ENCODE data around the gene TUBB2A. TPM values are rescaled to one million over a fixed set of nuclear protein-coding genes. Genes with fewer than 3 reads are reported as not detected.
"Not testable (repeated sequence)": the region's sequence is repeated elsewhere in the genome, so short reads cannot be mapped to it uniquely, and the experiment has no call there.

The TUBB2A gene
- total RNA-seq, 4 donors from 2014 or later, result 90.1 to 181 (median 146) TPM

GRCh38 chr6:3202999-3203696, 45.8 kb upstream of the TUBB2A start:
- no peak for DNase-seq (ENCODE audit: extremely low spot score)
- 84% methylated on average over 7 of the region's 7 CpGs for WGBS
- no peak for TF ChIP-seq CTCF (IDR thresholded peaks at IDR 0.05)
- TF ChIP-seq POLR2AphosphoS5 (IDR thresholded peaks at IDR 0.05), result no peak
- Histone ChIP-seq H3K4me1 (peaks cover 0 to 6% (median 3%) of the 10 kb centered on the region in 4 donors), H3K4me3 (no peak overlapping the region), H3K9me3 (no peaks in the 10 kb centered on the region), H3K27ac (replicated peaks in 1 of 4) (no peak overlapping the region), H3K36me3 (no peaks in the 10 kb centered on the region), H3K27me3 (no peaks in the 10 kb centered on the region)
- intact Hi-C loops (cut with DNase I), result no loop called here

GRCh38 chr6:3201388-3201787, 44.0 kb upstream of the TUBB2A start:
- intact Hi-C loops (cut with DNase I), result no loop called here
- TF ChIP-seq CTCF (IDR thresholded peaks at IDR 0.05) (no peak), POLR2A (IDR thresholded peaks at IDR 0.05; ENCODE audit: low read depth) (no peak), EP300 (IDR thresholded peaks at IDR 0.05) (no peak), POLR2AphosphoS5 (IDR thresholded peaks at IDR 0.05) (no peak)
- no peak overlapping the region for H3K4me3 ChIP-seq
- H3K4me1 ChIP-seq, result no peaks in the 10 kb centered on the region
- no peaks in the 10 kb centered on the region for H3K36me3 ChIP-seq
- H3K27me3 ChIP-seq, result no peaks in the 10 kb centered on the region
- no peak overlapping the region for H3K27ac ChIP-seq (replicated peaks in 1 of 4)
- DNase-seq (ENCODE audit: extremely low spot score), result no peak
- H3K9me3 ChIP-seq, result no peaks in the 10 kb centered on the region
- WGBS, result 87% methylated on average over 2 of the region's 2 CpGs

GRCh38 chr6:3200682-3201081, 43.3 kb upstream of the TUBB2A start:
- no peaks in the 10 kb centered on the region for H3K4me1 ChIP-seq
- H3K27me3 ChIP-seq, result no peaks in the 10 kb centered on the region
- DNase-seq (ENCODE audit: extremely low spot score), result no peak
- no peaks in the 10 kb centered on the region for H3K36me3 ChIP-seq
- H3K9me3 ChIP-seq, result no peaks in the 10 kb centered on the region
- H3K27ac ChIP-seq (replicated peaks in 1 of 4), result no peak overlapping the region
- intact Hi-C loops (cut with DNase I), result no loop called here
- no peak overlapping the region for H3K4me3 ChIP-seq
- TF ChIP-seq POLR2AphosphoS5 (IDR thresholded peaks at IDR 0.05) (no peak), POLR2A (IDR thresholded peaks at IDR 0.05; ENCODE audit: low read depth) (no peak), CTCF (IDR thresholded peaks at IDR 0.05) (no peak)

- WGBS, result 79% methylated on average over 5 of the region's 5 CpGs
- Histone ChIP-seq H3K27ac (replicated peaks in 1 of 4) (no peak overlapping the region), H3K27me3 (no peaks in the 10 kb centered on the region), H3K9me3 (no peaks in the 10 kb centered on the region), H3K4me1 (peaks cover 0 to 10% (median 9%) of the 10 kb centered on the region in 4 donors), H3K4me3 (no peak overlapping the region), H3K36me3 (no peaks in the 10 kb centered on the region)
- intact Hi-C loops (cut with DNase I), result no loop called here
- no peak for DNase-seq (ENCODE audit: extremely low spot score)
- no peak for TF ChIP-seq EP300 (IDR thresholded peaks at IDR 0.05)
- TF ChIP-seq CTCF (IDR thresholded peaks at IDR 0.05), result no peak
- TF ChIP-seq POLR2AphosphoS5 (IDR thresholded peaks at IDR 0.05), result no peak
- no peak for TF ChIP-seq POLR2A (IDR thresholded peaks at IDR 0.05; ENCODE audit: low read depth)
These were observed 42.0 kb upstream of the TUBB2A start for GRCh38 chr6:3199382-3199781.

GRCh38 chr6:3197734-3198133, 40.4 kb upstream of the TUBB2A start:
- H3K36me3 ChIP-seq; DNase-seq (ENCODE audit: extremely low spot score); H3K27ac ChIP-seq (replicated peaks in 1 of 4); H3K27me3 ChIP-seq; H3K4me3 ChIP-seq; H3K9me3 ChIP-seq; intact Hi-C loops (cut with DNase I): not testable (repeated sequence)
- peaks cover 0 to 11% (median 11%) of the 10 kb centered on the region in 4 donors for H3K4me1 ChIP-seq
- WGBS, result 83% methylated on average over 3 of the region's 5 CpGs
